ENCODE measurements around the gene DIPK1C.

GRCh38 chr18:74459889-74460288 lies 2.8 kb upstream of the DIPK1C start:
- TF ChIP-seq CTCF (conservative IDR thresholded peaks at IDR 0.05) (no peak; the same call in 1 of the 2 replicates), EZH2 (IDR thresholded peaks at IDR 0.05; ENCODE audit: low read depth) (no peak)
